ENCODE results near the gene B3GALT6. TPM values are rescaled to one million over a fixed set of nuclear protein-coding genes. Genes with fewer than 3 reads are reported as not detected.

B3GALT6 gene
- 10 to 100 TPM in 7 of 9 donors, 1 to 10 TPM in 2; 8.1 to 21.4 (median 11.2) TPM for total RNA-seq
- 10 to 100 TPM in 1 of 2 donors, 1 to 10 TPM in 1; 6.7 to 15.7 TPM for polyA plus RNA-seq
- long read RNA-seq, donor 1, transcript B3GALT6-202 (1 exons, 2,816 nt), result major isoform, 29 of 52 reads
- long read RNA-seq, donor 1, transcript B3GALT6-201 (1 exons, 2,783 nt), result minor isoform, 23 of 52 reads
- long read RNA-seq, donor 1, partial matches to known transcripts, result 0 of 52 reads
- long read RNA-seq, donor 1, other reads (novel, unspliced or antisense), result 0 of 52 reads
- long read RNA-seq, donor 2, transcript B3GALT6-201 (1 exons, 2,783 nt), result major isoform, 13 of 13 reads
- long read RNA-seq, donor 2, partial matches to known transcripts, result 0 of 13 reads
- long read RNA-seq, donor 2, other reads (novel, unspliced or antisense), result 0 of 13 reads
- long read RNA-seq, donor 3, transcript B3GALT6-202 (1 exons, 2,816 nt), result major isoform, 33 of 61 reads
- long read RNA-seq, donor 3, transcript B3GALT6-201 (1 exons, 2,783 nt), result minor isoform, 28 of 61 reads
- long read RNA-seq, donor 3, partial matches to known transcripts, result 0 of 61 reads
- long read RNA-seq, donor 3, other reads (novel, unspliced or antisense), result 0 of 61 reads

DNA sequence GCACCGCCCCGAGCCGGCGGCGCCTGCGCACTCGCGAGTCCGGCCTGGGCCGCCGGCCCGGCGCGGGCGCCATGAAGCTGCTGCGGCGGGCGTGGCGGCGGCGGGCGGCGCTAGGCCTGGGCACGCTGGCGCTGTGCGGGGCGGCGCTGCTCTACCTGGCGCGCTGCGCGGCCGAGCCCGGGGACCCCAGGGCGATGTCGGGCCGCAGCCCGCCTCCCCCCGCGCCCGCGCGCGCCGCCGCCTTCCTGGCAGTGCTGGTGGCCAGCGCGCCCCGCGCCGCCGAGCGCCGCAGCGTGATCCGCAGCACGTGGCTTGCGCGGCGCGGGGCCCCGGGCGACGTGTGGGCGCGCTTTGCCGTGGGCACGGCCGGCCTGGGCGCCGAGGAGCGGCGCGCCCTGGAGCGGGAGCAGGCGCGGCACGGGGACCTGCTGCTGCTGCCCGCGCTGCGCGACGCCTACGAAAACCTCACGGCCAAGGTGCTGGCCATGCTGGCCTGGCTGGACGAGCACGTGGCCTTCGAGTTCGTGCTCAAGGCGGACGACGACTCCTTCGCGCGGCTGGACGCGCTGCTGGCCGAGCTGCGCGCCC lies at the start of gene B3GALT6:
B3GALT6 (plus strand) TSS at position 30 of the 588 bp plus-strand sequence; CDS start at position 72, 42 bp downstream.
- no peaks in the 10 kb centered on the region for H3K9me3 ChIP-seq
- intact Hi-C loops (cut with DNase I), result loop anchor here in 6 of 10 donors (2.0 to 10.0 kb wide), 5 partner anchors 40 to 115 kb away; partner anchors contain the start of genes UBE2J2 (in 3 of the 6) and C1orf159 (in 2 of the 6)
- peak within 1 kb of the TSS; percentile 92 to 99 (median 97) for H3K27ac ChIP-seq
- peaks cover 0 to 31% (median 15%) of the 10 kb centered on the region in 9 donors for H3K36me3 ChIP-seq
- ATAC-seq (no peak), DNase-seq (no peak)
- WGBS, 4 donors, result 3 to 20% (median 5%) methylated on average over 33 to 100 of the region's 100 CpGs
- peaks cover 0 to 3% (median 0%) of the 10 kb centered on the region in 9 donors for H3K27me3 ChIP-seq
- TF ChIP-seq, protein P1, sequence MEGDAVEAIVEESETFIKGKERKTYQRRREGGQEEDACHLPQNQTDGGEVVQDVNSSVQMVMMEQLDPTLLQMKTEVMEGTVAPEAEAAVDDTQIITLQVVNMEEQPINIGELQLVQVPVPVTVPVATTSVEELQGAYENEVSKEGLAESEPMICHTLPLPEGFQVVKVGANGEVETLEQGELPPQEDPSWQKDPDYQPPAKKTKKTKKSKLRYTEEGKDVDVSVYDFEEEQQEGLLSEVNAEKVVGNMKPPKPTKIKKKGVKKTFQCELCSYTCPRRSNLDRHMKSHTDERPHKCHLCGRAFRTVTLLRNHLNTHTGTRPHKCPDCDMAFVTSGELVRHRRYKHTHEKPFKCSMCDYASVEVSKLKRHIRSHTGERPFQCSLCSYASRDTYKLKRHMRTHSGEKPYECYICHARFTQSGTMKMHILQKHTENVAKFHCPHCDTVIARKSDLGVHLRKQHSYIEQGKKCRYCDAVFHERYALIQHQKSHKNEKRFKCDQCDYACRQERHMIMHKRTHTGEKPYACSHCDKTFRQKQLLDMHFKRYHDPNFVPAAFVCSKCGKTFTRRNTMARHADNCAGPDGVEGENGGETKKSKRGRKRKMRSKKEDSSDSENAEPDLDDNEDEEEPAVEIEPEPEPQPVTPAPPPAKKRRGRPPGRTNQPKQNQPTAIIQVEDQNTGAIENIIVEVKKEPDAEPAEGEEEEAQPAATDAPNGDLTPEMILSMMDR (IDR thresholded peaks at IDR 0.05), result no peak
- TF ChIP-seq POLR2A (IDR thresholded peaks at IDR 0.05), result no peak
- H3K4me3 ChIP-seq, result peak within 1 kb of the TSS; percentile 81 to 100 (median 98)
- peaks cover 8 to 56% (median 33%) of the 10 kb centered on the region in 12 donors for H3K4me1 ChIP-seq

DNA sequence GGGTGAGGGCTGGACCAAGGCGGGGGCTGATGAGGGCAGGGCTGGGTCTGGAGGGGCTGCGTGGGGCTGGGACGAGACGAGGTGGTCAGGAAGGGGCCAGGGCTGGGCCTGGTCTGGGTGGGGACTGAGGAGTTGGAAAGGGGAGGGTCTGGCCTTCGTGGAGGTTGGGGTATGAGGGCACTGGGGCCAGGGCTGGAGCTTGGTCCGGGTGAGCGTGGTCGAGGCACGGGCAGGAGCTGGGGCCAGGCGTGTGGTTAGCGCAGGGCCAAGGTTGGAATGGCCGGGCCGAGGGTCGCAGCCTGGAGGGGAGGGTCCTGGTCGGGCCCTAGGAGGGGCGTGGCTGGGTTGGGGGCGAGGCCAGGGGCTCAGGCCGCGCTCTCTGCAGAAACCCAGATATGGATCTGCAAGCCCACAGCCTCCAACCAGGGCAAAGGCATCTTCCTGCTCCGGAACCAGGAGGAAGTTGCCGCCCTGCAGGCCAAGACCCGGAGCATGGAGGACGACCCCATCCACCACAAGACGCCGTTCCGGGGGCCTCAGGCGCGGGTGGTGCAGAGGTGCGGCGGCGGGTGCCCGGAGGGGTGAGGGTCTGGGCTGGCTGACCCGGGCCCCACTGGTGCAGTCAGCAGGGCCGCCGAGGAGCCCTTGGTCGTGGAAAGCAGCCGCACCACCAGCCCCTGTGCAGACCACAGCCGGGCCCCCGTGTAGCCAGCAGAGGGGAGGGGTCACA lies 49.4 kb upstream of the B3GALT6 start:
- peak in 4 of 5 donors; percentile 12 to 64 (median 30) for DNase-seq
- Histone ChIP-seq H3K4me3 (peak overlapping the region in 8 of 12 donors; percentile 16 to 41 (median 30)), H3K36me3 (no peaks in the 10 kb centered on the region), H3K9me3 (peaks cover 0 to under 1% (median 0%) of the 10 kb centered on the region in 12 donors), H3K4me1 (peaks cover 0 to 14% (median 0%) of the 10 kb centered on the region in 12 donors), H3K27me3 (peaks cover 0 to 30% (median 11%) of the 10 kb centered on the region in 9 donors), H3K27ac (peak overlapping the region in 4 of 12 donors; percentile 20 to 48 (median 34))
- TF ChIP-seq POLR2A (IDR thresholded peaks at IDR 0.05), result no peak
- TF ChIP-seq, protein P1 (IDR thresholded peaks at IDR 0.05), result no peak
- intact Hi-C loops (cut with DNase I), result no loop called here
- ATAC-seq, result peak in 3 of 4 donors; percentile 23 to 42 (median 27)
- 51 to 55% (median 54%) methylated on average over 31 to 39 of the region's 39 CpGs for WGBS, 4 donors

DNA sequence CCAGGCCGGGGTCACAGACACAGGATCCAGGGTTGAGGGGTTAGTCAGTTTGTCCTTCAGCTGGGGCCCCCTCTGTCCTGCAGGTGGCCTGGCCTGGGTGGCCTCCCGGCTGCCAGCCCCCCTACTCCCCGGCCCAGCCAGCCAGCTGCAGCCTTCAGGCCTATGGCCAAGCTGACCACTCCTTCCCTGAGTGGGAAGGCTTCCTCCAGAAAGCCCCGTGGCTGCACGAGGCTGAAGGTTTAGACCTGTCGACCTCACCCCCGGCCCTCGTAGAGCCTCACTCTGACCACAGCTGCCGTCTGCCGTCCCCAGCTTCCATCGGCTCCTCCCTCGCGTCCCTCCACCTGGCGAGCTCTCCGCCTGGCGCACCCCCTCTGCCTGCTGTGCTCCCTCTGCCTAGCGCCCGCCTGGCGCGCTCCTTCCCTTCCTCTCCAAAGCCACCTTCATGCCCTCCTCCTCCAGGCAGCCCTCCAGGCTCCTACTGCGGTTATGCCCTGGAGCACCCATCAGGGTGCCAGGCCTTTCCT lies 48.8 kb upstream of the B3GALT6 start:
- Histone ChIP-seq H3K9me3 (peaks cover 0 to 3% (median 0%) of the 10 kb centered on the region in 12 donors), H3K27me3 (peaks cover 0 to 24% (median 6%) of the 10 kb centered on the region in 9 donors), H3K27ac (peak overlapping the region in 4 of 12 donors; percentile 20 to 48 (median 34)), H3K4me1 (peaks cover 0 to 14% (median 0%) of the 10 kb centered on the region in 12 donors), H3K36me3 (no peaks in the 10 kb centered on the region), H3K4me3 (peak overlapping the region in 8 of 12 donors; percentile 16 to 41 (median 30))
- TF ChIP-seq, protein P1 (IDR thresholded peaks at IDR 0.05), result no peak
- TF ChIP-seq POLR2A (IDR thresholded peaks at IDR 0.05), result no peak
- peak in 2 of 4 donors; percentile 9 to 21 for ATAC-seq
- DNase-seq, result peak in 2 of 5 donors; percentile 20 to 24
- intact Hi-C loops (cut with DNase I), result no loop called here
- 69 to 82% (median 70%) methylated on average over 18 to 21 of the region's 21 CpGs for WGBS, 4 donors
